HepG2 (cell line): Measurements from ENCODE around the gene TAF11L9. TPM values are rescaled to one million over a fixed set of nuclear protein-coding genes. Genes with fewer than 3 reads are reported as not detected.

Source experiments
- ATAC-seq: fragments of 200-7000 bp; cut with Tn5 transposase; 3 replicates; pipeline ENCODE4 v1.9.1; 2020; ENCODE audit warnings: mild to moderate bottlenecking, moderate library complexity
- BruUV-seq: library from RNA; stranded (reverse); fragments of 400-500 nt; replicated peaks from 2 replicates; lab custom pipeline; 2021; lab: Mats Ljungman, UMichigan
- CTCF ChIA-PET: fragments of 300-600 bp; formaldehyde crosslinking; extraction: SDS; loops from one replicate; lab custom pipeline; 2021; ENCODE audit warnings: low total read pairs, inconsistent platforms, low intra/inter-chr PET ratio; lab: Yijun Ruan, JAX
- POLR2A ChIA-PET: fragments of 350-600 bp; sonication (Branson Sonifier 250); formaldehyde crosslinking; loops from one replicate; lab custom pipeline; 2020; ENCODE audit warnings: antibody characterized with exemption, inconsistent platforms; lab: Yijun Ruan, JAX
- DNase-seq: peaks from one replicate; pipeline ENCODE4 v3.0.0-alpha.2; 2015; ENCODE audit warnings: low spot score
- FAIRE-seq: peaks from 3 replicates; lab custom pipeline; 2011; peaks lifted over from hg19 to GRCh38; lab: Jason Lieb, UNC
- H2AFZ ChIP-seq: one replicate; pipeline ENCODE4 v1.6.1; 2011; ENCODE audit warnings: low read length, inconsistent platforms
- H3K27ac ChIP-seq: fragments of 300-600 bp; 3 replicates; pipeline ENCODE4 v1.8.0; 2011; ENCODE audit warnings: mixed run types, mild to moderate bottlenecking, mixed read lengths, low read length, inconsistent platforms; ENCODE audit not compliant: insufficient read depth; ENCODE audit errors: extremely low read length
- H3K27me3 ChIP-seq, 2 experiments: fragments of 200-600 bp in 1 of 2; 2 replicates in 1 of 2; 3 replicates in 1 of 2; pipeline versions ENCODE4 v1.6.0 to v1.8.0; 2011; ENCODE audit warnings: low read length in 2 of 2, mild to moderate bottlenecking in 2 of 2, moderate library complexity in 2 of 2, inconsistent platforms in 1 of 2; ENCODE audit not compliant: insufficient read depth in 2 of 2, control insufficient read depth in 1 of 2
- H3K36me3 ChIP-seq, 2 experiments: fragments of 200-600 bp in 1 of 2; replicated peaks in 1 of 2; 2 replicates in 1 of 2; 3 replicates in 1 of 2; pipeline versions ENCODE4 v1.5.1 to v1.8.0; 2011; ENCODE audit warnings: low read length in 2 of 2, inconsistent platforms in 1 of 2; ENCODE audit not compliant: insufficient read depth in 2 of 2, control insufficient read depth in 1 of 2
- H3K4me1 ChIP-seq: 2 replicates; pipeline ENCODE4 v1.5.1; 2012; ENCODE audit warnings: low read length, inconsistent platforms; ENCODE audit not compliant: insufficient read depth
- H3K4me2 ChIP-seq: 2 replicates; pipeline ENCODE4 v1.6.0; 2011; ENCODE audit warnings: low read depth, low read length, inconsistent platforms
- H3K4me3 ChIP-seq, 3 experiments: fragments of 200-600 bp in 1 of 3; sonication (generic), shearing (Covaris generic) in 1 of 3; replicated peaks in 1 of 3; 2 replicates each; pipeline ENCODE4 v1.5.1; 2011 to 2016; ENCODE audit warnings: low read length in 3 of 3, inconsistent platforms in 2 of 3, low read depth in 2 of 3, mild to moderate bottlenecking in 2 of 3, control low read depth in 1 of 3, mixed read lengths in 1 of 3; ENCODE audit not compliant: insufficient read depth in 1 of 3
- H3K79me2 ChIP-seq: one replicate; pipeline ENCODE4 v1.6.1; 2011; ENCODE audit warnings: low read length, inconsistent platforms; ENCODE audit not compliant: insufficient read depth
- H3K9ac ChIP-seq: 2 replicates; pipeline ENCODE4 v1.6.0; 2011; ENCODE audit warnings: mild to moderate bottlenecking, low read depth, low read length, inconsistent platforms; ENCODE audit not compliant: insufficient read depth
- H3K9me3 ChIP-seq: 2 replicates; pipeline ENCODE4 v1.5.1; 2012; ENCODE audit warnings: mild to moderate bottlenecking, low read length
- H4K20me1 ChIP-seq: 2 replicates; pipeline ENCODE4 v1.6.0; 2011; ENCODE audit warnings: inconsistent platforms, mild to moderate bottlenecking, low read length, moderate library complexity; ENCODE audit not compliant: insufficient read depth
- EZH2 ChIP-seq: conservative IDR thresholded peaks from 2 replicates; pipeline ENCODE4 v1.6.1; 2012; ENCODE audit warnings: mild to moderate bottlenecking, low read depth, low read length, moderate library complexity
- ZFP36L1 ChIP-seq: sonication (generic); formaldehyde crosslinking; IDR thresholded peaks from 2 replicates; pipeline ENCODE4 v1.8.0; 2022; ENCODE audit warnings: mild to moderate bottlenecking, missing genetic modification reagents, moderate library complexity
- ZNF772 ChIP-seq: sonication (generic); formaldehyde crosslinking; IDR thresholded peaks from 2 replicates; pipeline ENCODE4 v1.5.0; 2020; ENCODE audit warnings: mild to moderate bottlenecking, missing genetic modification reagents
- WGBS: methylation state at CpG from one replicate; pipeline ENCODE4 v1.1.6; 2017; ENCODE audit warnings: low lambda C conversion rate; 5-methylcytosine and 5-hydroxymethylcytosine counted together
- in situ Hi-C: cut with HindIII; loops from 2 replicates; pipeline ENCODE4 v1.10.0; 2017; ENCODE audit warnings: low pct_unique_long_range_greater_than_20kb; ENCODE audit not compliant: extremely low pct_ligation_motif_present
- intact Hi-C: fragments of 100-400 bp; cut with micrococcal nuclease; formaldehyde crosslinking; loops from one replicate; pipeline ENCODE4 v1.10.0; 2022; ENCODE audit not compliant: unreplicated experiment
- polyA plus RNA-seq, 8 experiments: library from polyadenylated mRNA; depleted of rRNA in 3 of 8; stranded (reverse) in 7 of 8; unstranded in 1 of 8; fragments of >200 nt; fragmentation: Illumina TruSeq in 4 of 8; extraction: Trizol in 4 of 8; gene quantifications; 2 replicates each; pipeline versions ENCODE4 v1.2.1 to v1.2.3, GENCODE V29; 2011 to 2016; ENCODE audit warnings: low read depth in 4 of 8, missing spikeins in 1 of 8, mixed read lengths in 1 of 8; ENCODE audit not compliant: insufficient read depth in 1 of 8
- total RNA-seq, 5 experiments: library from RNA; depleted of rRNA; stranded (reverse); fragments of >200 nt; fragmentation: Illumina TruSeq; extraction: Trizol; gene quantifications; 2 replicates each; pipeline ENCODE4 v1.2.3, GENCODE V29; 2016; ENCODE audit warnings: low read depth in 1 of 5
- TF ChIP-seq, protein P1 (sequence below): sonication (generic); formaldehyde crosslinking; IDR thresholded peaks from 2 replicates; pipeline ENCODE4 v1.4.0; 2020; ENCODE audit warnings: missing genetic modification reagents, borderline replicate concordance
- TF ChIP-seq, protein P2 (sequence below): sonication (generic); formaldehyde crosslinking; IDR thresholded peaks from 2 replicates; pipeline ENCODE4 v1.4.0; 2020; ENCODE audit warnings: missing genetic modification reagents
- TF ChIP-seq, protein P3 (sequence below): sonication (generic); formaldehyde crosslinking; IDR thresholded peaks from 2 replicates; pipeline ENCODE4 v1.4.0; 2020; ENCODE audit warnings: missing genetic modification reagents
- TF ChIP-seq, protein P4 (sequence below), 2 experiments: fragments of 450-650 bp in 1 of 2; sonication (generic) in 1 of 2; formaldehyde crosslinking; IDR thresholded peaks; 2 replicates each; pipeline versions ENCODE4 v1.5.0 to v1.8.0; 2020 to 2022; ENCODE audit warnings: mild to moderate bottlenecking in 1 of 2, missing genetic modification reagents in 1 of 2
- TF ChIP-seq, protein P5 (sequence below): sonication (generic); formaldehyde crosslinking; IDR thresholded peaks from 2 replicates; pipeline ENCODE4 v1.4.0; 2020; ENCODE audit warnings: low read depth, missing genetic modification reagents

The TAF11L9 gene
- total and polyA plus RNA-seq, 2 of the 13 experiments (the other 11 are each of a cell fraction or from before 2014, with no cell fraction given): not detected

DNA sequence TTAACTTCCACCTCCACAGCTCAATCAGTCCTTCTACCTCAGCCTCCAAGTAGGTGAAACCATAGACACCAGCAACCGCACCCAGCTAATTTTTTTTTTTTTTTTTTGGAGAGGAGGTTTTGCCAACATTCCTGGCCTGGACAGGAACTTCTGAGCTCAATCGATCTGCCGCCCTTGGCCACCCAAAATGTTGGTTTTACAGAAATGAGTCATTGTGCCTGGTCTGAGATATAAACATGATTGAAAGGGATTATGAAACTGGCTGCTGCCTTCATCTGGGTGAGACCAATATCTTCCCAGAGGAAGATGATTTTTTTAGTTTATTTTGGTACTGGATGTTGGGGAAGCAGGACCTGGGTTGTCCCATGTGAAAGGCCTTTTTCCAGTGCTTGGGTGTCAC lies 25.2 kb upstream of the TAF11L9 start:
- no peak for DNase-seq
- intact Hi-C loops: no loop called here
- no TSS peak for BruUV-seq
- Histone ChIP-seq H3K9ac (no peak overlapping the region), H3K27me3 (no peaks in the 10 kb centered on the region), H3K27ac (no peak overlapping the region), H3K9me3 (no peaks in the 10 kb centered on the region)
- POLR2A ChIA-PET: no interaction called here
- TF ChIP-seq, protein P1, sequence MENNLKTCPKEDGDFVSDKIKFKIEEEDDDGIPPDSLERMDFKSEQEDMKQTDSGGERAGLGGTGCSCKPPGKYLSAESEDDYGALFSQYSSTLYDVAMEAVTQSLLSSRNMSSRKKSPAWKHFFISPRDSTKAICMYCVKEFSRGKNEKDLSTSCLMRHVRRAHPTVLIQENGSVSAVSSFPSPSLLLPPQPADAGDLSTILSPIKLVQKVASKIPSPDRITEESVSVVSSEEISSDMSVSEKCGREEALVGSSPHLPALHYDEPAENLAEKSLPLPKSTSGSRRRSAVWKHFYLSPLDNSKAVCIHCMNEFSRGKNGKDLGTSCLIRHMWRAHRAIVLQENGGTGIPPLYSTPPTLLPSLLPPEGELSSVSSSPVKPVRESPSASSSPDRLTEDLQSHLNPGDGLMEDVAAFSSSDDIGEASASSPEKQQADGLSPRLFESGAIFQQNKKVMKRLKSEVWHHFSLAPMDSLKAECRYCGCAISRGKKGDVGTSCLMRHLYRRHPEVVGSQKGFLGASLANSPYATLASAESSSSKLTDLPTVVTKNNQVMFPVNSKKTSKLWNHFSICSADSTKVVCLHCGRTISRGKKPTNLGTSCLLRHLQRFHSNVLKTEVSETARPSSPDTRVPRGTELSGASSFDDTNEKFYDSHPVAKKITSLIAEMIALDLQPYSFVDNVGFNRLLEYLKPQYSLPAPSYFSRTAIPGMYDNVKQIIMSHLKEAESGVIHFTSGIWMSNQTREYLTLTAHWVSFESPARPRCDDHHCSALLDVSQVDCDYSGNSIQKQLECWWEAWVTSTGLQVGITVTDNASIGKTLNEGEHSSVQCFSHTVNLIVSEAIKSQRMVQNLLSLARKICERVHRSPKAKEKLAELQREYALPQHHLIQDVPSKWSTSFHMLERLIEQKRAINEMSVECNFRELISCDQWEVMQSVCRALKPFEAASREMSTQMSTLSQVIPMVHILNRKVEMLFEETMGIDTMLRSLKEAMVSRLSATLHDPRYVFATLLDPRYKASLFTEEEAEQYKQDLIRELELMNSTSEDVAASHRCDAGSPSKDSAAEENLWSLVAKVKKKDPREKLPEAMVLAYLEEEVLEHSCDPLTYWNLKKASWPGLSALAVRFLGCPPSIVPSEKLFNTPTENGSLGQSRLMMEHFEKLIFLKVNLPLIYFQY (CRISPR knock-in tag): no peak
- TF ChIP-seq, protein P2, sequence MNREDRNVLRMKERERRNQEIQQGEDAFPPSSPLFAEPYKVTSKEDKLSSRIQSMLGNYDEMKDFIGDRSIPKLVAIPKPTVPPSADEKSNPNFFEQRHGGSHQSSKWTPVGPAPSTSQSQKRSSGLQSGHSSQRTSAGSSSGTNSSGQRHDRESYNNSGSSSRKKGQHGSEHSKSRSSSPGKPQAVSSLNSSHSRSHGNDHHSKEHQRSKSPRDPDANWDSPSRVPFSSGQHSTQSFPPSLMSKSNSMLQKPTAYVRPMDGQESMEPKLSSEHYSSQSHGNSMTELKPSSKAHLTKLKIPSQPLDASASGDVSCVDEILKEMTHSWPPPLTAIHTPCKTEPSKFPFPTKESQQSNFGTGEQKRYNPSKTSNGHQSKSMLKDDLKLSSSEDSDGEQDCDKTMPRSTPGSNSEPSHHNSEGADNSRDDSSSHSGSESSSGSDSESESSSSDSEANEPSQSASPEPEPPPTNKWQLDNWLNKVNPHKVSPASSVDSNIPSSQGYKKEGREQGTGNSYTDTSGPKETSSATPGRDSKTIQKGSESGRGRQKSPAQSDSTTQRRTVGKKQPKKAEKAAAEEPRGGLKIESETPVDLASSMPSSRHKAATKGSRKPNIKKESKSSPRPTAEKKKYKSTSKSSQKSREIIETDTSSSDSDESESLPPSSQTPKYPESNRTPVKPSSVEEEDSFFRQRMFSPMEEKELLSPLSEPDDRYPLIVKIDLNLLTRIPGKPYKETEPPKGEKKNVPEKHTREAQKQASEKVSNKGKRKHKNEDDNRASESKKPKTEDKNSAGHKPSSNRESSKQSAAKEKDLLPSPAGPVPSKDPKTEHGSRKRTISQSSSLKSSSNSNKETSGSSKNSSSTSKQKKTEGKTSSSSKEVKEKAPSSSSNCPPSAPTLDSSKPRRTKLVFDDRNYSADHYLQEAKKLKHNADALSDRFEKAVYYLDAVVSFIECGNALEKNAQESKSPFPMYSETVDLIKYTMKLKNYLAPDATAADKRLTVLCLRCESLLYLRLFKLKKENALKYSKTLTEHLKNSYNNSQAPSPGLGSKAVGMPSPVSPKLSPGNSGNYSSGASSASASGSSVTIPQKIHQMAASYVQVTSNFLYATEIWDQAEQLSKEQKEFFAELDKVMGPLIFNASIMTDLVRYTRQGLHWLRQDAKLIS (CRISPR knock-in tag): no peak
- TF ChIP-seq ZFP36L1 (CRISPR knock-in tag): no peak
- TF ChIP-seq ZNF772 (CRISPR knock-in tag): no peak
- TF ChIP-seq, protein P3, sequence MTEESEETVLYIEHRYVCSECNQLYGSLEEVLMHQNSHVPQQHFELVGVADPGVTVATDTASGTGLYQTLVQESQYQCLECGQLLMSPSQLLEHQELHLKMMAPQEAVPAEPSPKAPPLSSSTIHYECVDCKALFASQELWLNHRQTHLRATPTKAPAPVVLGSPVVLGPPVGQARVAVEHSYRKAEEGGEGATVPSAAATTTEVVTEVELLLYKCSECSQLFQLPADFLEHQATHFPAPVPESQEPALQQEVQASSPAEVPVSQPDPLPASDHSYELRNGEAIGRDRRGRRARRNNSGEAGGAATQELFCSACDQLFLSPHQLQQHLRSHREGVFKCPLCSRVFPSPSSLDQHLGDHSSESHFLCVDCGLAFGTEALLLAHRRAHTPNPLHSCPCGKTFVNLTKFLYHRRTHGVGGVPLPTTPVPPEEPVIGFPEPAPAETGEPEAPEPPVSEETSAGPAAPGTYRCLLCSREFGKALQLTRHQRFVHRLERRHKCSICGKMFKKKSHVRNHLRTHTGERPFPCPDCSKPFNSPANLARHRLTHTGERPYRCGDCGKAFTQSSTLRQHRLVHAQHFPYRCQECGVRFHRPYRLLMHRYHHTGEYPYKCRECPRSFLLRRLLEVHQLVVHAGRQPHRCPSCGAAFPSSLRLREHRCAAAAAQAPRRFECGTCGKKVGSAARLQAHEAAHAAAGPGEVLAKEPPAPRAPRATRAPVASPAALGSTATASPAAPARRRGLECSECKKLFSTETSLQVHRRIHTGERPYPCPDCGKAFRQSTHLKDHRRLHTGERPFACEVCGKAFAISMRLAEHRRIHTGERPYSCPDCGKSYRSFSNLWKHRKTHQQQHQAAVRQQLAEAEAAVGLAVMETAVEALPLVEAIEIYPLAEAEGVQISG (CRISPR knock-in tag): no peak
- TF ChIP-seq, protein P4, sequence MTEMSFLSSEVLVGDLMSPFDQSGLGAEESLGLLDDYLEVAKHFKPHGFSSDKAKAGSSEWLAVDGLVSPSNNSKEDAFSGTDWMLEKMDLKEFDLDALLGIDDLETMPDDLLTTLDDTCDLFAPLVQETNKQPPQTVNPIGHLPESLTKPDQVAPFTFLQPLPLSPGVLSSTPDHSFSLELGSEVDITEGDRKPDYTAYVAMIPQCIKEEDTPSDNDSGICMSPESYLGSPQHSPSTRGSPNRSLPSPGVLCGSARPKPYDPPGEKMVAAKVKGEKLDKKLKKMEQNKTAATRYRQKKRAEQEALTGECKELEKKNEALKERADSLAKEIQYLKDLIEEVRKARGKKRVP (CRISPR knock-in tag; IDR thresholded peaks at IDR 0.05): no peak
- TF ChIP-seq EZH2: no peak
- TF ChIP-seq, protein P5, sequence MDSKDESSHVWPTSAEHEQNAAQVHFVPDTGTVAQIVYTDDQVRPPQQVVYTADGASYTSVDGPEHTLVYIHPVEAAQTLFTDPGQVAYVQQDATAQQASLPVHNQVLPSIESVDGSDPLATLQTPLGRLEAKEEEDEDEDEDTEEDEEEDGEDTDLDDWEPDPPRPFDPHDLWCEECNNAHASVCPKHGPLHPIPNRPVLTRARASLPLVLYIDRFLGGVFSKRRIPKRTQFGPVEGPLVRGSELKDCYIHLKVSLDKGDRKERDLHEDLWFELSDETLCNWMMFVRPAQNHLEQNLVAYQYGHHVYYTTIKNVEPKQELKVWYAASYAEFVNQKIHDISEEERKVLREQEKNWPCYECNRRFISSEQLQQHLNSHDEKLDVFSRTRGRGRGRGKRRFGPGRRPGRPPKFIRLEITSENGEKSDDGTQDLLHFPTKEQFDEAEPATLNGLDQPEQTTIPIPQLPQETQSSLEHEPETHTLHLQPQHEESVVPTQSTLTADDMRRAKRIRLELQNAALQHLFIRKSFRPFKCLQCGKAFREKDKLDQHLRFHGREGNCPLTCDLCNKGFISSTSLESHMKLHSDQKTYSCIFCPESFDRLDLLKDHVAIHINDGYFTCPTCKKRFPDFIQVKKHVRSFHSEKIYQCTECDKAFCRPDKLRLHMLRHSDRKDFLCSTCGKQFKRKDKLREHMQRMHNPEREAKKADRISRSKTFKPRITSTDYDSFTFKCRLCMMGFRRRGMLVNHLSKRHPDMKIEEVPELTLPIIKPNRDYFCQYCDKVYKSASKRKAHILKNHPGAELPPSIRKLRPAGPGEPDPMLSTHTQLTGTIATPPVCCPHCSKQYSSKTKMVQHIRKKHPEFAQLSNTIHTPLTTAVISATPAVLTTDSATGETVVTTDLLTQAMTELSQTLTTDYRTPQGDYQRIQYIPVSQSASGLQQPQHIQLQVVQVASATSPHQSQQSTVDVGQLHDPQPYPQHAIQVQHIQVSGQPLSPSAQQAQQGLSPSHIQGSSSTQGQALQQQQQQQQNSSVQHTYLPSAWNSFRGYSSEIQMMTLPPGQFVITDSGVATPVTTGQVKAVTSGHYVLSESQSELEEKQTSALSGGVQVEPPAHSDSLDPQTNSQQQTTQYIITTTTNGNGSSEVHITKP (CRISPR knock-in tag): no peak
- TF ChIP-seq, all 625 proteins: peak for 0
- H3K4me1 ChIP-seq: no peaks in the 10 kb centered on the region
- 19% methylated on average over 3 of the region's 3 CpGs for whole genome bisulfite sequencing
- in situ Hi-C loops: no loop called here
- H2AFZ ChIP-seq: no peak overlapping the region
- H3K79me2 ChIP-seq: no peaks in the 10 kb centered on the region
- no peak overlapping the region for H3K4me3 ChIP-seq
- H4K20me1 ChIP-seq: no peaks in the 10 kb centered on the region
- no peak overlapping the region for H3K4me2 ChIP-seq
- no peak for FAIRE-seq
- ATAC-seq: no peak
- H3K36me3 ChIP-seq: no peaks in the 10 kb centered on the region
- CTCF ChIA-PET: no interaction called here
